ENCODE measurements around the gene ADPRS.

ADPRS gene

DNA sequence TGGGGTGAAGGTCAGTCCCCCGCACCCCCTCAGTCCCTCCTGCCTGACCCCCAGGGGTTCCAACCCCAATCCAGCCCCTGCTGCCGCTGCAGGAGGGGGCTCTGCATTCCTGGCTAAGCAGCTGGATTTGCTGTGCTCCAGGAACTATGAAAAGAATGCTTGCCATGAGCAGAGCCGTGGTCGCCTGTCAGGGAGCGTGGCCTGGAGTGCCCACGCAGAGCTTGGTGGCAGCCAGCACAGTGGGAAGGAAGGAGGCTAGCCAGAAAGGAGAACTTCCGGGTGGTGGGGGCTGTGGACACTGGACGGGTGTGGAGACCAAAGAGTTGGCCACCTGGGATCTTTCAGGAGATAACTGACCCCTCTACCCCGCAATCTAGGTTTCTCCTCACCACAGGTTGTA lies 30.8 kb downstream of the ADPRS start:
- CTCF ChIA-PET, result interaction anchor here (0.6 to 1.0 kb wide), 2 partner anchors 15 to 81 kb away, joined by 3 read pairs; no protein-coding TSS in a partner anchor
- POLR2A ChIA-PET (ENCODE audit: low non-redundant PET), result no interaction called here
- H3K27ac ChIP-seq, result no peak overlapping the region
- no peak for DNase-seq (ENCODE audit: low spot score)
- TF ChIP-seq, protein P1, sequence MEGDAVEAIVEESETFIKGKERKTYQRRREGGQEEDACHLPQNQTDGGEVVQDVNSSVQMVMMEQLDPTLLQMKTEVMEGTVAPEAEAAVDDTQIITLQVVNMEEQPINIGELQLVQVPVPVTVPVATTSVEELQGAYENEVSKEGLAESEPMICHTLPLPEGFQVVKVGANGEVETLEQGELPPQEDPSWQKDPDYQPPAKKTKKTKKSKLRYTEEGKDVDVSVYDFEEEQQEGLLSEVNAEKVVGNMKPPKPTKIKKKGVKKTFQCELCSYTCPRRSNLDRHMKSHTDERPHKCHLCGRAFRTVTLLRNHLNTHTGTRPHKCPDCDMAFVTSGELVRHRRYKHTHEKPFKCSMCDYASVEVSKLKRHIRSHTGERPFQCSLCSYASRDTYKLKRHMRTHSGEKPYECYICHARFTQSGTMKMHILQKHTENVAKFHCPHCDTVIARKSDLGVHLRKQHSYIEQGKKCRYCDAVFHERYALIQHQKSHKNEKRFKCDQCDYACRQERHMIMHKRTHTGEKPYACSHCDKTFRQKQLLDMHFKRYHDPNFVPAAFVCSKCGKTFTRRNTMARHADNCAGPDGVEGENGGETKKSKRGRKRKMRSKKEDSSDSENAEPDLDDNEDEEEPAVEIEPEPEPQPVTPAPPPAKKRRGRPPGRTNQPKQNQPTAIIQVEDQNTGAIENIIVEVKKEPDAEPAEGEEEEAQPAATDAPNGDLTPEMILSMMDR (conservative IDR thresholded peaks at IDR 0.05; ENCODE audit: low read depth), result no peak

DNA sequence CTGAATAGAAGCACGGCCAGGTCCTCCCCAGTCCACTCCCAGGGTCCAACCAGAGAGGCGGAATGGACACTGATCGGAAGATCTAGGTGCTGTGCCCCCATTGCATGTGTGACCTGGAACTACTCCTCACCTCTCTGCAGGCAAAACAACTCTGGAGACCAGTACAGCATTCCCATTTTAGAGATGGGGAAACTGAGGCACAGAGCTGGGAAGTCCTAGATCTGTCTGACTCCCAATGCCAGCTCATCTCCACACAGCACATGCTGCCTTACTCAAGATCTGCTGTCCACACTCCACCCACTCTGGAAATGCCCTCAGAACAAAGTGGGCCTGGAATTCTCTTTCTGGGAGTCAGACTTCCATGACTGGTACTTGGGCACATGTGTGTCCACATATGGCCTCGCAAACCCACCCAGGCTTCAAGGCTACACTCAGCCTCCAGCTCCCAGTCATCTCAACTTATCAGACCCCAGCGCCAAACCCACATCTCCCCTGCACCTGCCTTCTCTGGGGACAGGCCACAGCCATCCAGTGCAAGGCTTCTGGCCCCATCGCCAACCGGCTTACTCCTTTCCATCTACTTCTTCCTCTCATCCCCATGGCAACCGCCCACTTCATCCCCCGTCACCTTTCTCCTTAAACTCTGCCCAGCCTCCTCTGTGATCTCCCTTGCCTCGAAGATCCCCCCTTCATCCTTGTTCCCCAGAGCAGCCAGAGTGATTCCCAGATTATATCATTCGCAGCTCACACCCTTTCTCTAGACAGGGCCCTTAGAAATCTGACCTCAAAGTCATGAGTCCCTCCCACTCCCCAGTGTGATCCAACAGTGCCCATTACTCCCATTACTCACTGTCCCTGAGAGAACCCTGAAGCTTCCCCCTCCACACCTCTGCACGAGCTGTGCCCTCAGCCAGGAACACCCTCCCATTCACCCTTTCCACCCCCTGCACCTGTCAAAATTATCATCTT lies 33.7 kb downstream of the ADPRS start:
- ChIA-PET POLR2A (ENCODE audit: low non-redundant PET) (no interaction called here), CTCF (no interaction called here)
- H3K27ac ChIP-seq, result no peak overlapping the region
- TF ChIP-seq, protein P1 (conservative IDR thresholded peaks at IDR 0.05; ENCODE audit: low read depth), result no peak
- no peak for DNase-seq (ENCODE audit: low spot score)

DNA sequence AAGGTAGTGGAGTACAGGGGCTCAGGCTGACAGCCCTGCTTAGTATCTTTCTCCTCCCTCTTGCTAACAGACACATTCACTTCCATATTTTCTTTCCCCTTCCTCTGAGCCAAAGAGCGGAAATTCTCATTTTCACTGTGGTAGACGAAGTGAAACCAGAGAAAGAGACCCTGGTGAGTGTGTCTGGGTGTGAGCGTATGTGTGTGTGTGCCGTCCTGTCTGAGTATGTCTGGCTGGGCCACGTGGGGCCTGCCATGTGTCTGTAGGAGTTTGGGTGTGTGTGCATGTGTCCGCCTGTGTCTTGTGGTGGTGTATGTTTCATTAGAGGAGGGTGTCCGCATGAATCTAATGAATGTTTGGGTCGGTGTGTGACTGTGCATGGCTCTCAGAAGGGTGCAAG lies 34.7 kb downstream of the ADPRS start:
- CTCF ChIA-PET, result no interaction called here

GRCh38 chr1:36124404-36125128 lies 35.9 kb downstream of the ADPRS start:
- no peak for DNase-seq (ENCODE audit: low spot score)
- TF ChIP-seq, protein P1 (conservative IDR thresholded peaks at IDR 0.05; ENCODE audit: low read depth), result no peak
- no peak overlapping the region for H3K27ac ChIP-seq
- CTCF ChIA-PET, result no interaction called here
- POLR2A ChIA-PET (ENCODE audit: low non-redundant PET), result no interaction called here

More for the DNA sequence above, 34.7 kb downstream of the ADPRS start:
- DNase-seq (ENCODE audit: low spot score), result no peak
- no peak overlapping the region for H3K27ac ChIP-seq
- TF ChIP-seq, protein P1 (conservative IDR thresholded peaks at IDR 0.05; ENCODE audit: low read depth), result no peak
- POLR2A ChIA-PET (ENCODE audit: low non-redundant PET), result no interaction called here

- POLR2A ChIA-PET (ENCODE audit: low non-redundant PET), result no interaction called here
- H3K27ac ChIP-seq, result no peak within 1 kb of the TSS
- no peak for DNase-seq (ENCODE audit: low spot score)
- CTCF ChIA-PET, result no interaction called here
- TF ChIP-seq, protein P1 (conservative IDR thresholded peaks at IDR 0.05; ENCODE audit: low read depth), result no peak
Measured at GRCh38 chr1:36125129-36125991, 36.7 kb downstream of the ADPRS start, which contains the start of gene COL8A2. COL8A2 (minus strand) TSS chr1:36125222; CDS start chr1:36100242, 24,980 bp downstream.
